Activated T-cell treated with anti-CD3 and anti-CD28 coated beads, Interleukin-2, amount 50 U/mL, for 4 hours (primary cell): ENCODE measurements around the gene RPP25L. TPM values are rescaled to one million over a fixed set of nuclear protein-coding genes. Genes with fewer than 3 reads are reported as not detected.
"Not testable (repeated sequence)": the region's sequence is repeated elsewhere in the genome, so short reads cannot be mapped to it uniquely, and the experiment has no call there.

ENCODE experiments used
- ATAC-seq, 2 donors: fragments of 200-7000 bp; cut with Tn5 transposase; one replicate each; pipeline ENCODE4 v1.10.0; 2021
- DNase-seq: peaks from one replicate; pipeline ENCODE4 v3.0.0-alpha.2; 2020
- H3K27me3 Mint-ChIP-seq: one replicate; pipeline ENCODE4 v1.8.0; 2021; ENCODE audit warnings: low read depth, mixed read lengths
- H3K36me3 Mint-ChIP-seq: one replicate; pipeline ENCODE4 v1.8.0; 2022; ENCODE audit warnings: mixed read lengths; ENCODE audit not compliant: insufficient read depth
- H3K4me1 Mint-ChIP-seq: one replicate; pipeline ENCODE4 v1.8.0; 2021; ENCODE audit warnings: low read depth, mixed read lengths
- H3K4me3 Mint-ChIP-seq: one replicate; pipeline ENCODE4 v1.8.0; 2021; ENCODE audit warnings: mild to moderate bottlenecking, moderate library complexity, mixed read lengths
- H3K9me3 Mint-ChIP-seq: one replicate; pipeline ENCODE4 v1.8.0; 2021; ENCODE audit warnings: mixed read lengths
- total RNA-seq, 3 donors: library from RNA; stranded (reverse); gene quantifications; one replicate each; pipeline ENCODE4 v1.2.1, GENCODE V29; 2021

Gene RPP25L
- total RNA-seq, 3 donors from 2014 or later, result 26.6 to 30.2 (median 29.9) TPM

DNA sequence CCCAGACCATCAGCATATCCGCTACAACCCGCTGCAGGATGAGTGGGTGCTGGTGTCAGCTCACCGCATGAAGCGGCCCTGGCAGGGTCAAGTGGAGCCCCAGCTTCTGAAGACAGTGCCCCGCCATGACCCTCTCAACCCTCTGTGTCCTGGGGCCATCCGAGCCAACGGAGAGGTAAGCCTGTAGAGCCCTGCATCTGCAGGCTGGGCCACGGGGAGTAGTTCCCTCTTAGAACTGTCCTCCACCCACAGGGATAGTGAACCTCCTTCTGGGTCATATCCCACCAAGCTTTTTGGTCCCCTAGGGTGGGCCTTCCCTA lies 35.1 kb upstream of the RPP25L start:
- Mint-ChIP-seq H3K4me3 (peak overlapping the region; percentile 91), H3K36me3 (peaks cover 17% of the 10 kb centered on the region)
- ATAC-seq, result no peak

DNA sequence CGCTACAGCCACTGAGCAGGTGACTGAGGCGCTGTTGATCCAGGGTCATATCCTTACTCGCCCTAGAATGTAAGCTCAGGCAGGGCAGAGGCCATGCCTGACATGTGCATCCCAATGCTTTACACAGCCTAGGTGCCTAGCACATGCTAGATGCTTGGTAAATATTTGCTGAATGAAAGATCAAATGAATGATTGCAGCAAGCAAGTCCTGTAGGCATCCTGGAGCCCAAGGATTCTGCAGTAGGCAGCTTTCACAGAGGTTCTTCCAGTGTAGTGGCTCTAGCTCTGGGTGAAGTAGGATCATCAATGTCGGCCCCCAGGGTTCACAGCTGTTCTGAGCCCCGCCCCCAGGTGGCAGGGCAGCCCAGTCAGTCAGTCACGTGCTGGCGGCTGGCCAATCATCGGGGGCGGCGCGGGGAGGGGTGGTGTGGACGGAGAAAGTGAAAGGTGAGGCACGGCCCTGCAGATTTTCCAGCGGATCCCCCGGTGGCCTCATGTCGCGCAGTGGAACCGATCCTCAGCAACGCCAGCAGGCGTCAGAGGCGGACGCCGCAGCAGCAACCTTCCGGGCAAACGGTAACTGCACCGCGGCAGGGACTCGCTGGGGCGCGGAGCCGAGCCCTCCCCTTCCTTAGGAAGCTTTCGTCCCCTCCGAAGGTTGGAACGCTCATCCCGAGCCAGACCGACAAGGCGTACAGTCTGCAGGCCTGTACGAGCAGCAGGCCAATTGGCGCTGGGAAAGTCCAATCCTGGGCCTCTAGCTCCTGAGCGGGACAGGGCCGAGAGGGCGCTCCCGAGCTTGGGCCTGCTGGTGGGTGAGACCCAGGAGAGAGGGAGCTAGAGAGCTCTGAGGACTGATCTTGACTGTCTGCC lies 34.5 kb upstream of the RPP25L start, which contains the start of gene GALT:
Gene GALT (plus strand): TSS at position 465 of the 873 bp plus-strand sequence. CDS start 30 bp downstream, at position 495.
- peaks cover 30% of the 10 kb centered on the region for H3K4me1 Mint-ChIP-seq
- H3K9me3 Mint-ChIP-seq, result no peaks in the 10 kb centered on the region
- DNase-seq (peak; percentile 97), ATAC-seq (peak; percentile 87 to 89)
- H3K4me3 Mint-ChIP-seq, result peak within 1 kb of the TSS; percentile 91
- H3K27me3 Mint-ChIP-seq, result no peaks in the 10 kb centered on the region
- peaks cover 17% of the 10 kb centered on the region for H3K36me3 Mint-ChIP-seq

More for the DNA sequence above, 35.1 kb upstream of the RPP25L start:
- no peaks in the 10 kb centered on the region for H3K9me3 Mint-ChIP-seq
- no peaks in the 10 kb centered on the region for H3K27me3 Mint-ChIP-seq
- peaks cover 34% of the 10 kb centered on the region for H3K4me1 Mint-ChIP-seq
- DNase-seq, result no peak

DNA sequence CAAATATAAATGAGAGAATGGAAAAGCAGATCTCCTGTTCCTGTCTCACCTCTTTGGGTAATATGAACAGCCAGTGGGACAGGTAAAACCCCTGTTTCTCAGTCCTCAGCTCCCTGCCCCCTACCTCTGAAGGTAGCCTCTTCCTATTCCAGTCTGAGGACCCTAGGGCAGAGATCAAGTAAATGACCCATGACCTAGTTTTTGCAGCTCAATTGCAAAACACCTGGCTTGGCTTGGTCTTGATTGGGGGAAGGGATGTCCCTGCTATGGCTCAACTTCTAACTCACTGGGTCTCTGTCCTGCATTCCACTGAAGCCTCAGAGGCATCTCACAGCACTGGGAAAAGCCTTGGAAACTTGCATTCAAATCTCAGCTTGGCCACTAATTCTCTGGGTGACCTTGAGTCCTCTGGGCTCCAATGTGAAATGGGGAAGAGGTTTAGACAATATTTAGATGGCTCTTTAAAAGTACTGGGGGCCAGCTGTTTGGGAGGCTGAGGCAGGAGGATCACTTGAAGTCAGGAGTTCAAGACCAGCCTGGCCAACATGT lies 32.9 kb upstream of the RPP25L start:
- peaks cover 17% of the 10 kb centered on the region for H3K36me3 Mint-ChIP-seq
- H3K4me1 Mint-ChIP-seq, result peaks cover 30% of the 10 kb centered on the region
- DNase-seq (no peak), ATAC-seq (no peak)
- H3K4me3 Mint-ChIP-seq, result no peak overlapping the region
- no peaks in the 10 kb centered on the region for H3K9me3 Mint-ChIP-seq
- no peaks in the 10 kb centered on the region for H3K27me3 Mint-ChIP-seq

DNA sequence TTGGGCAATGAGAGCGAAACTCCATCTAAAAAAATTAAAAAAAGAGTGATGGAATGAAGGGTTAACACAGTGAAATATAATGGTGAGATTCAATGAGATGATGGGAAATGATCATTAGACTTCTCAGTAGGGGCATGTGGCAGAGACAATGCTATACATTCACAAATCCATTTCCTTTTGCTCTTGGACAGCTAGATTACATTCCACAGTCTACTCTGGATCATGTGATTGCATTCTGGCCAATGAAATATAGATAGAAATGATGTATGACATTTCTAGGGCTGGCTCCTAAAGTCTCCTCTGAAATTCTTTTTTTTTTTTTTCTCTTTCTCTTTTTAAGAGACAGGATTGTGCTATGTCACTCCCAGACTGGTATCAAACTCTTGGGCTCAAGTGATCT lies 30.8 kb upstream of the RPP25L start:
- no peak for ATAC-seq
- H3K9me3 Mint-ChIP-seq, result no peaks in the 10 kb centered on the region
- H3K4me1 Mint-ChIP-seq, result peaks cover 23% of the 10 kb centered on the region
- H3K27me3 Mint-ChIP-seq, result no peaks in the 10 kb centered on the region
- DNase-seq, result no peak
- H3K4me3 Mint-ChIP-seq, result no peak overlapping the region
- peaks cover 2% of the 10 kb centered on the region for H3K36me3 Mint-ChIP-seq

DNA sequence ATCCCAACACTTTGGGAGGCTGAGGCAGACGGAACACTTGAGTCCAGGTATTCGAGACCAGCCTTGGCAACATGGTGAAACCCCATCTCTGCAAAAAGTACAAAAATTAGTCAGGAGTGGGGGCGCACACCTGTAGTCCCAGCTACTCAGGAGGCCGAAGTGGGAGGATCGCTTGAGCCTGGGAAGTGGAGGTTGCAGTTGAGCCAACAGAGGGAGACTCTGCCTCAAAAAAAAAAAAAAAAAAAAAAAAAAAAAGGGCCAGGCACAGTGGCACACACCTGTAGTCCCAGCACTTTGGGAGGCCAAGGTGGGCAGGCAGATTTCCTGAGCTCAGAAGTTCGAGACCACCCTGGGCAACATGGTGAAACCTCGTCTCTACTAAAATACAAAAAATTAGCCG lies 27.4 kb upstream of the RPP25L start:
- ATAC-seq, H3K9me3 Mint-ChIP-seq, H3K36me3 Mint-ChIP-seq, H3K4me3 Mint-ChIP-seq, DNase-seq, H3K27me3 Mint-ChIP-seq: not testable (repeated sequence)
- H3K4me1 Mint-ChIP-seq, result peaks cover 34% of the 10 kb centered on the region

DNA sequence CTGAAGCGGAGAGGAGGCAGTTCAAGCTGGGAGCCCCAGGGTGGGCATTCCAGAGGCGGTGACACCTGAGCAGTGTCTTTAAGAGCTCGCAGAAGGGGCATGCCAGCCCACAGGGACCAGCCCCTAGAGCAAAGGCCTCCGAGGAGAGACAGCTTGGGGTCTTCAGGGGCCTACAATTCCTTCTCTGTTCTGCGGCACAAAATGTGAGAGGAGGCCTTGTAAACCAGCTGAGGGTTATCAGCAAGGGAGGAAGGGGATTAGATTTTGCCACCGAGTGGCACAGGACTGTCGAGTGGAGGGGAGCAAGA lies 26.2 kb upstream of the RPP25L start:
- Mint-ChIP-seq H3K4me1 (peaks cover 40% of the 10 kb centered on the region), H3K36me3 (peaks cover 10% of the 10 kb centered on the region), H3K9me3 (no peaks in the 10 kb centered on the region), H3K4me3 (peak overlapping the region; percentile 95), H3K27me3 (no peaks in the 10 kb centered on the region)
- DNase-seq (no peak), ATAC-seq (no peak)

DNA sequence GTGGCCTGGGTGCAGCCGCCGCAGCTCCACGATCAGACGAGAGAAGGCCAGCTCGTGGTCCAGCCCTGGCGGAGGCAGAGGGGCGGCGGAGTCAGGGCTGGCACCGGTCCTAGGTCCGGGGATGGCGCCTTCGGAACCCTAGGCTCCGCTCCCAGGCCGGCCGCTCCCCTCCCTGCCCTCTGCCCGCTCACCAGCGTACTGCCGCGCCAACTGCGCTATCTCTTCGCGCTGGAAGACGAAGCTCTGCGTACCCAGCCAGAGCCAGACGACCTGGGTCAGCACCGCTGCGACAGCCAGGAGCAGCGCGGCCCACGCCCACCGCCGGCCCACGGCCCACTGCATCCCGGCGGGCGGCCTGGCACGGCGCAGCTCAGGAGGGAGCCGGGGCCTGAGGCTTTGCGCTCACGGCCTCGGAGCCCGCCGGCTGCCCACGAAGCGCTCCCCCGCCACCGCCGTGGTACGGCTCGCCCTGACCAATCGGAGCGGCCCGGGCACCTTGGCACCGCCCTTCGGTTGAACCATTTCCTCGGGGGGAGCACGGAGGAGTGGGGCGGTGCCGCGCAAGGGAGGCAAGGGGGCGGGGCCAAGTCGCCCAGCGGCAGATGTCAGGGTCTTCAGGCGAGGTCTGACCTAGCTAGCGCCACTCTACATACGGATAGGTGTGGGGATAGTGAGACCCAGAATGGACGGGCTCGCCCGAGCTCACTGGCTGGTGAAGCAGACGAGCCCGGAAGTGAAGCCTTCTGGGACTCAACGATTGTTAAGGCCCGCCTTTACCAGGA lies 25.6 kb upstream of the RPP25L start, which contains the start of gene SIGMAR1:
Gene SIGMAR1 (minus strand): TSS at position 432 of the 782 bp plus-strand sequence. CDS start 90 bp downstream, at position 342.
- Mint-ChIP-seq H3K9me3 (no peaks in the 10 kb centered on the region), H3K4me1 (peaks cover 40% of the 10 kb centered on the region), H3K4me3 (peak within 1 kb of the TSS; percentile 95), H3K27me3 (no peaks in the 10 kb centered on the region), H3K36me3 (peaks cover 10% of the 10 kb centered on the region)
- ATAC-seq, result peak; percentile 92 to 93
- DNase-seq, result peak; percentile 92

DNA sequence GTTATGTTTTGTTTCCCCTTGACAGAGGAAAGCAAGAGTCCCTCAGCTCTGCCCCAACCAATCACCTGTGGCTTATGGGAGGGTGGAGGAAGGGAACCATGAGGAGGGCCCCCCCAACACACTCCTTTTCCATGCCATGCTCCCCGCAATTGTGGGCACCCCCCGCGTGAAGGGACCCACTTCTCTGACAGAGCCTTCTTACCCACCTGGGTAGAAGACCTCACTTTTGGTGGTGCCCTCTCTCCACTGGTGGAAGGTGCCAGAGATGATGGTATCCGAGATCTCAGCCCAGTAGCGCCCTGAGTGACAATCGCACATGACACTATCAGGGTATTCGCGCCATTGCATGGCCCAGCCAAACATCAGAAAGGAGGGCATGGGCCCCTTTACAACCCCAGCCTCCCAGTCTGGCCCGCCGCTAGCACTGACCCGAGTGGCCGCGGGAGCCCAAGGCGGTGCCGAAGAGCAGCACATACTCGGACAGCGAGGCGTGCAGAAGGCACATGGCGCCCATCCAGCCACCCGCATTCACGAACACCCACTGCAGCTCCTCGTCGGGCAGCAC lies 25.0 kb upstream of the RPP25L start:
- H3K9me3 Mint-ChIP-seq, result no peaks in the 10 kb centered on the region
- DNase-seq, result no peak
- H3K4me1 Mint-ChIP-seq, result peaks cover 40% of the 10 kb centered on the region

DNA sequence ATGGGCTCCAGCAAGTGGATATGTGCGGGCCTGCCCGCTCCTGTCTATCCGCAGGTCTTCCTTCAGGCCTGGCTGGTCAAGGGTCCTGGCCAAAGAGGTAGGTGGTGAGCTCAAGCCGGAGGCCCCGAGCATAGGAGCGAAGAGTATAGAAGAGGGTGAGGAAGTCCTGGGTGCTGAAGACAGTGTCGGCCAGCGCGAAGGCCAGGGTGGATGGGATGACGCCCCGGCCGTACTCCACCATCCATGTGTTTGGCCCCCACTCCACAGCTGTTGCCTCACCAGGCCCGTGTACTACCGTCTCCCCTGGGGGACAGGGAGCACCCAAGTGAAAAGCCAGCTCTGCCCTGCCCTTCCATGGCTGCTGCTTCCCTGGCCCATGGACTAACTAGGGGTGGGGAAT lies 23.7 kb upstream of the RPP25L start:
- Mint-ChIP-seq H3K36me3 (peaks cover 10% of the 10 kb centered on the region), H3K4me1 (peaks cover 39% of the 10 kb centered on the region), H3K27me3 (peaks cover 2% of the 10 kb centered on the region), H3K4me3 (peak overlapping the region; percentile 95), H3K9me3 (no peaks in the 10 kb centered on the region)
- ATAC-seq (no peak), DNase-seq (no peak)

More for the DNA sequence above, 25.0 kb upstream of the RPP25L start:
- ATAC-seq, result peak; percentile 5 to 7
- Mint-ChIP-seq H3K27me3 (no peaks in the 10 kb centered on the region), H3K4me3 (peak overlapping the region; percentile 95), H3K36me3 (peaks cover 10% of the 10 kb centered on the region)

DNA sequence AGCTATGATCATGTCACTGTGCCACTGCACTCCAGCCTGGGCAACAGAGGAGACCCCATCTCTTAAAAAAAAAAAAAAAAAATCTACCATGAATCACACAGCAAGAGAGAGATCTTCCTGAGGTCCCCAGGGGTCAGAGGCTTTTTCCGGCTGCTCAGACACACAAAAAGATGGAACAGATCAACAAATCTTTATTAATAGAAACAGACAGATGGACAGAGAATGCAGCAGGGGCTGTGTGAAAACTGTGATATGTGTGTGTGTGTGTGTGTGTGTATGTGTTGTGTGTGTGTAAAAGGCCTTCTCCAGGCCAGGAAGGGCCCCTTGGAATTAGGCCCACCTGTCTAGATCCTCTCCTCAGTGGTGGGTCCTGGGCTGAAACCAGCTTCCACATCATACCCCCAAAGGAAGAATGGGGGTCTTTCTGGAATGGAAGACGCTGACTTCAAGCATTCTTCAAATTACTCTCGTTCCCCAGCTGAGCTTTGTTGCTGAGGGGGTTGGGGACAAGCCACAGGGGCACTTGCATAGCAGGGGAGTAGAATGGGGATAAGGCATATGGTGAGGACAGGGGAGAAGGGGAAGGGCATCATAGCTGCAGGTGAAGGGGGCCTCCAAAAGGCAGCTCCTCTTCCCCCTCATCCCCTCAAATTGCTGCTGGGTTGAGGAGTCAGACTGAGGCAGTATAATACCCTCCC lies 22.8 kb upstream of the RPP25L start:
- Mint-ChIP-seq H3K36me3 (peaks cover 10% of the 10 kb centered on the region), H3K9me3 (no peaks in the 10 kb centered on the region), H3K27me3 (peaks cover 9% of the 10 kb centered on the region), H3K4me3 (peak overlapping the region; percentile 45), H3K4me1 (peaks cover 40% of the 10 kb centered on the region)
- no peak for DNase-seq
- ATAC-seq, result no peak

DNA sequence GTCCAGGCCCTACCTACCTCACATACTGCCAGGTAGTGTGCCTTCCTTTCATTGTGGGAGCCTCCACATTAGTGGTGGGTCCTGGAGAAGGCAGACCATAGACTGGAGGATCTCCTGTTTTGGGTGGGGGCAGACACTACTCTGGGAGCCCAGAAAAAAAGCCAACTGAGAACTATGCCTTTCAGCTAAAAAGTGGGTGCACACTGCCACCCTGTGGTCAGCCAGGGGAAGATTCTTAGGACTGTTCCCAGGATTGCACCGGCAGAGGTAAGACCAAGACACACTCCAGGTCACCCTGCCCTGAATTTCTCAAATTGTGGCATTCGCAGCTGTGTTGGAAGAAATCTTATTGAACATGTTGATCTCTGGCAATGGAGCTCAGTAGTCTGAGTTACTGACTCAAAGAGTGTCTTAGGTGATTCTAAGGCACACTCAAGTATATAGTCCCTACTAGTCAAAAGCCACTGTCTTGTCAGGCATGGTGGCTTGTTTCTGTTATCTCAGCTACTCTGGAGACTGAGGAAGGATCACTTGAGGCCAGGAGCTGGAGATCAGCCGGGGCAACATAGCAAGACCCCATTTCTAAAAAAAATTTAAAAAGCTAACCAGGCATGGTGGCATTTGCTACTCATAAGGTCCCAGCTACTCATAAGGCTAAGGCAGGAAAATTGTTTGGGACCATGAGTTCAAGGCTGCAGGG lies 22.1 kb upstream of the RPP25L start:
- H3K9me3 Mint-ChIP-seq, result no peaks in the 10 kb centered on the region
- H3K36me3 Mint-ChIP-seq, result peaks cover 10% of the 10 kb centered on the region
- H3K27me3 Mint-ChIP-seq, result peaks cover 16% of the 10 kb centered on the region
- DNase-seq (peak; percentile 73), ATAC-seq (peak; percentile 16 to 24)
- peaks cover 45% of the 10 kb centered on the region for H3K4me1 Mint-ChIP-seq
- peak overlapping the region; percentile 11 for H3K4me3 Mint-ChIP-seq

DNA sequence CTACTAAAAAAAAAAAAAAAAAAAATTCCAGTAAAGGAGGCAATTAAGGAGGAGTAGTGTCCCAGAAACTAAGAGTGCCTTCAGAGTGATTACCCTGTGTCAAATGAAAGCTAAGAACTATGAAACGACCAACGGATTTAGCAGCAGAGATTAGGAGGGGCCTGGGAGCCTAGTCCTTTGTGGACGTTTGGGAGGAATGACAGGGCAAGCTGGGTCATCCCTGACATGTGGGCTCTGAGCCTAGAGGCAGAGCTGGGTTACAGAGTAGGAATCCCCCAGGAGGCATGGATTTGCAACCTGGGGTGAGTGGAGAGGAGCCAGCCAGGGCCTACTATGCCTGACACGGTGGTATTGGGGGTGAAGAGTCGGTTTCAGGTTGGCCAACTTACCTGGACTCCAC lies 21.3 kb upstream of the RPP25L start:
- no peak overlapping the region for H3K4me3 Mint-ChIP-seq
- no peak for ATAC-seq
- no peaks in the 10 kb centered on the region for H3K9me3 Mint-ChIP-seq
- DNase-seq, result no peak
- H3K36me3 Mint-ChIP-seq, result peaks cover 10% of the 10 kb centered on the region
- H3K27me3 Mint-ChIP-seq, result peaks cover 21% of the 10 kb centered on the region
- H3K4me1 Mint-ChIP-seq, result peaks cover 43% of the 10 kb centered on the region

DNA sequence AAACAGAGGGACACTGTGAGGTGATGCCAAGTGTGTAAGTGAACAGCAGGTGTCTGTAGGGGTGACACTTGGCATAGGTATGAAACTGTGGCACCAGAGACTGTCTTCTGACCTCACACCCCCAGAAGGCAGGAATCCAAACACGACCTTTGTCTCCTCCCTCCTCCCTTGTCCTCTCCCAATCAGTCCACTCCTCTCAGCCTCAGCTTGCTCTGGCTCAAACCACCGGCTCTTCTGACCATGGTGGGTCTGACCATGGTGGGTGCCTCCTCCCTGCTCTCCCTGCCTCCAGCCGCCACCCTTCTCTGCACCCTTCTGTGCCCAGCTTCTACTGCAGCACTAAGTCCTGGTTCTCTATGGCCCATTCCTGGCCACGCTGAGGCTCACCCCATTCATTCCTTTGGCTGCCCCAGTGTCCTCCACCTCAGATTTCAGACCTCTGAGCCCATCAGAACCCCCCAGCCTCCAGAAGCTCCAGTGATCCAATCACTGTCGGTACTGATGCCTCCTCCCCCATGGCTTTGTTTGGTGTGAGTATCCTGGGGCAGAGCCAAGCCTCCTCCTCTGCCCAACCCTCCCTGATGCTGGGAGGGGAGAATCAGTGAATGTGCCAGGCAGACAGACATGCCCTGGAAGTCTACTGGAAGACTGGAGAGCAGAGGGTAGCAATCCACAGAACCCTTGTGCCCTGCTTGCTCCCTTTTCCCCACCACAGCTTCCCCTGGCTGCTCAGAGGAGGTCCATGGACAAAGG lies 18.7 kb upstream of the RPP25L start:
- peak overlapping the region; percentile 47 for H3K4me3 Mint-ChIP-seq
- peaks cover 4% of the 10 kb centered on the region for H3K36me3 Mint-ChIP-seq
- H3K27me3 Mint-ChIP-seq, result peaks cover 40% of the 10 kb centered on the region
- DNase-seq (no peak), ATAC-seq (no peak)
- peaks cover 29% of the 10 kb centered on the region for H3K4me1 Mint-ChIP-seq
- H3K9me3 Mint-ChIP-seq, result no peaks in the 10 kb centered on the region
